Heart left ventricle (tissue), 16 donors: Measurements from ENCODE around the gene EDA2R. TPM values are rescaled to one million over a fixed set of nuclear protein-coding genes. Genes with fewer than 3 reads are reported as not detected.

Source experiments
- ATAC-seq, 4 donors: fragments of 200-7000 bp; cut with Tn5 transposase; one replicate each; pipeline ENCODE4 v1.9.1; 2020 to 2022; ENCODE audit warnings: moderate library complexity in 4 of 4, mild to moderate bottlenecking in 3 of 4, moderate number of reproducible peaks in 1 of 4
- DNase-seq, 5 donors: peaks; one replicate each; pipeline ENCODE4 v3.0.0-alpha.2; 2020
- H3K27ac ChIP-seq, 12 donors: fragments of 200-600 bp; sonication (generic) in 4 of 12; one replicate each; pipeline versions ENCODE4 v1.5.0 to v1.8.0; 2016 to 2022; ENCODE audit warnings: mild to moderate bottlenecking in 2 of 12
- H3K27me3 ChIP-seq, 9 donors: fragments of 200-600 bp; sonication (generic) in 2 of 9; one replicate each; pipeline versions ENCODE4 v1.5.1 to v1.8.0; 2016 to 2022; ENCODE audit warnings: mild to moderate bottlenecking in 3 of 9
- H3K36me3 ChIP-seq, 9 donors: fragments of 200-600 bp; sonication (generic) in 2 of 9; one replicate each; pipeline versions ENCODE4 v1.5.0 to v1.8.0; 2018 to 2022; ENCODE audit warnings: mild to moderate bottlenecking in 2 of 9
- H3K4me1 ChIP-seq, 12 donors: fragments of 200-600 bp; sonication (generic) in 4 of 12; one replicate each; pipeline versions ENCODE4 v1.5.0 to v1.8.0; 2016 to 2022; ENCODE audit warnings: mild to moderate bottlenecking in 3 of 12
- H3K4me3 ChIP-seq, 12 donors: fragments of 200-600 bp; sonication (generic) in 4 of 12; one replicate each; pipeline versions ENCODE4 v1.5.0 to v1.8.0; 2017 to 2022; ENCODE audit warnings: mild to moderate bottlenecking in 9 of 12, moderate library complexity in 4 of 12
- H3K9me3 ChIP-seq, 12 donors: fragments of 200-600 bp; sonication (generic) in 4 of 12; one replicate each; pipeline versions ENCODE4 v1.5.0 to v1.8.0; 2016 to 2022; ENCODE audit warnings: mild to moderate bottlenecking in 1 of 12
- CTCF ChIP-seq, 12 donors: fragments of 200-600 bp; sonication (generic) in 4 of 12; IDR thresholded peaks; one replicate each; pipeline versions ENCODE4 v1.5.0 to v1.8.0; 2018 to 2022; ENCODE audit warnings: antibody characterized with exemption in 12 of 12, mild to moderate bottlenecking in 5 of 12
- POLR2A ChIP-seq, 2 donors: fragments of 450-650 bp; IDR thresholded peaks; one replicate each; pipeline ENCODE4 v1.6.1; 2017; ENCODE audit warnings: antibody characterized with exemption in 2 of 2, mild to moderate bottlenecking in 2 of 2, moderate library complexity in 2 of 2
- WGBS, 4 donors: extraction: QIAGEN DNeasy Blood & Tissue Kit in 2 of 4; methylation state at CpG; one replicate each; pipeline versions ENCODE4 v1.1.5 to v1.1.7; 2013 to 2018; 5-methylcytosine and 5-hydroxymethylcytosine counted together
- intact Hi-C, 10 donors: fragments of 100-400 bp; cut with DNase I; formaldehyde crosslinking; loops; one replicate each; pipeline versions ENCODE4 v1.11.1 to v1.14.2; 2022
- polyA plus RNA-seq, 2 donors: library from polyadenylated mRNA; stranded (reverse); fragments of 200-250 nt; gene quantifications; one replicate each; pipeline ENCODE4 v1.2.3, GENCODE V29; 2013
- total RNA-seq, 9 donors: library from RNA; depleted of rRNA in 2 of 9; stranded (reverse); fragments of >200 nt in 2 of 9; fragmentation: NEBNext Ultra II Directional in 3 of 9; extraction: Animal tissue kit (Norgen Biotek cat#: 25700) in 3 of 9; gene quantifications; one replicate each; pipeline versions ENCODE4 v1.1.0 to v1.2.4, GENCODE V29; 2016 to 2023
- donor health status: ischemic (EF 13 %, LVEDD 7.1; RV severe dilation, severe dysfunction).
- donor health status: healthy with polysubstance abuse.
- donor health status: DM: no; HTN: yes; CAD: no.
- donor health status: DM: no; HTN: no; CAD: no.
- donor health status: ischemic (EF 25% LVEDD 6.9; RV normal size, moderate dysfunction).
- donor health status: ischemic (EF 25% LVEDD 5.7; RV mildly dilated, moderate dysfunction).
- donor health status: healthy.
- donor health status: DM: yes; HTN: yes; CAD: no.
- donor health status: ischemic (EF 35%, LVEDD 5.7; RV mildly dilated, moderate dysfunction).
- donor health status: nonischemic (EF 11% LVEDD 7.7; RV severe dilation, severe dysfunction).
- donor health status: DM: yes; HTN: yes; CAD: no.
- donor health status: PGD.
- donor health status: ischemic (EF 29% LVEDD 5.4; RV normal size, mild dysfunction).
- donor health status: nonischemic (EF 23%, LVEDD 6.1; RV moderate dilation, normal function).

EDA2R gene
- total and polyA plus RNA-seq, 11 donors, result 0.14 to 4.6 (median 1.1) TPM

- Histone ChIP-seq H3K9me3 (peaks cover 0 to 9% (median 0%) of the 10 kb centered on the region in 12 donors), H3K4me1 (peaks cover 0 to 9% (median 0%) of the 10 kb centered on the region in 12 donors), H3K36me3 (no peaks in the 10 kb centered on the region), H3K4me3 (no peak overlapping the region), H3K27ac (no peak overlapping the region), H3K27me3 (peaks cover 0 to 3% (median 0%) of the 10 kb centered on the region in 9 donors)
- ATAC-seq (peak in 1 of 4 donors; percentile 19), DNase-seq (no peak)
- intact Hi-C loops, result no loop called here
- TF ChIP-seq CTCF (IDR thresholded peaks at IDR 0.05) (no peak), POLR2A (IDR thresholded peaks at IDR 0.05) (no peak)
Observed at GRCh38 chrX:66634272-66634671, 4.6 kb downstream of the EDA2R start.

GRCh38 chrX:66633541-66633940, 5.3 kb downstream of the EDA2R start:
- ATAC-seq, result no peak
- TF ChIP-seq POLR2A (IDR thresholded peaks at IDR 0.05), result no peak
- no peak for TF ChIP-seq CTCF (IDR thresholded peaks at IDR 0.05)
- Histone ChIP-seq H3K9me3 (peaks cover 0 to 10% (median 0%) of the 10 kb centered on the region in 12 donors), H3K4me3 (no peak overlapping the region), H3K36me3 (no peaks in the 10 kb centered on the region), H3K27me3 (peaks cover 0 to 1% (median 0%) of the 10 kb centered on the region in 9 donors), H3K4me1 (peaks cover 0 to 9% (median 0%) of the 10 kb centered on the region in 12 donors), H3K27ac (no peak overlapping the region)
- intact Hi-C loops, result no loop called here
- WGBS, 4 donors, result 47 to 79% (median 70%) methylated on average over 3 of the region's 3 CpGs
- DNase-seq, result no peak

GRCh38 chrX:66632981-66633380, 5.9 kb downstream of the EDA2R start:
- Histone ChIP-seq H3K9me3 (peaks cover 0 to 10% (median 0%) of the 10 kb centered on the region in 12 donors), H3K4me1 (peaks cover 0 to 9% (median 0%) of the 10 kb centered on the region in 12 donors), H3K27me3 (no peaks in the 10 kb centered on the region), H3K4me3 (no peak overlapping the region), H3K36me3 (no peaks in the 10 kb centered on the region), H3K27ac (no peak overlapping the region)
- ATAC-seq (no peak), DNase-seq (no peak)
- intact Hi-C loops, result no loop called here
- TF ChIP-seq POLR2A (IDR thresholded peaks at IDR 0.05) (no peak), CTCF (IDR thresholded peaks at IDR 0.05) (no peak)
- WGBS, 4 donors, result 72 to 90% (median 78%) methylated on average over 4 of the region's 4 CpGs

- no peak for ATAC-seq
- 33 to 61% (median 52%) methylated on average over 2 of the region's 2 CpGs for WGBS, 4 donors
- intact Hi-C loops, result no loop called here
Observed at GRCh38 chrX:66632473-66632872, 6.4 kb downstream of the EDA2R start.

More at GRCh38 chrX:66632473-66632872, 6.4 kb downstream of the EDA2R start:
- no peak for TF ChIP-seq POLR2A (IDR thresholded peaks at IDR 0.05)
- TF ChIP-seq CTCF (IDR thresholded peaks at IDR 0.05), result no peak
- DNase-seq, result no peak
- Histone ChIP-seq H3K27me3 (no peaks in the 10 kb centered on the region), H3K36me3 (no peaks in the 10 kb centered on the region), H3K9me3 (peaks cover 0 to 10% (median 0%) of the 10 kb centered on the region in 12 donors), H3K4me1 (peaks cover 0 to 9% (median 0%) of the 10 kb centered on the region in 12 donors), H3K27ac (no peak overlapping the region), H3K4me3 (no peak overlapping the region)
